Activated T-helper 1 cell treated with anti-CD3 and anti-CD28 coated beads, Interleukin-12 subunit alpha, Interleukin-12 subunit beta, Interleukin-2, Interleukin-4 antibody, amounts not matched to agents 30 ng/mL and 10 ng/mL and 1 ng/mL, durations not matched to agents 14 hours and 24 hours and 36 hours (primary cell): ENCODE data around the gene PCDHGA8. TPM values are rescaled to one million over a fixed set of nuclear protein-coding genes. Genes with fewer than 3 reads are reported as not detected.
"Not testable (repeated sequence)": the region's sequence is repeated elsewhere in the genome, so short reads cannot be mapped to it uniquely, and the experiment has no call there.

Experiments
- DNase-seq: peaks from one replicate; pipeline ENCODE4 v3.0.0; 2021; ENCODE audit warnings: low spot score
- H3K27ac Mint-ChIP-seq: one replicate; pipeline ENCODE4 v1.8.0; 2021; ENCODE audit warnings: mild to moderate bottlenecking, mixed read lengths
- H3K27me3 Mint-ChIP-seq: one replicate; pipeline ENCODE4 v1.8.0; 2022; ENCODE audit warnings: mild to moderate bottlenecking, moderate library complexity, mixed read lengths; ENCODE audit not compliant: insufficient read depth
- H3K36me3 Mint-ChIP-seq: one replicate; pipeline ENCODE4 v1.8.0; 2021; ENCODE audit warnings: low read depth, mixed read lengths
- H3K4me1 Mint-ChIP-seq: one replicate; pipeline ENCODE4 v1.8.0; 2021; ENCODE audit warnings: low read depth, mixed read lengths
- H3K4me3 Mint-ChIP-seq: one replicate; pipeline ENCODE4 v1.8.0; 2021; ENCODE audit warnings: mild to moderate bottlenecking, moderate library complexity, mixed read lengths
- H3K9me3 Mint-ChIP-seq: one replicate; pipeline ENCODE4 v1.8.0; 2021; ENCODE audit warnings: mixed read lengths
- intact Hi-C: fragments of 100-400 bp; cut with micrococcal nuclease; formaldehyde crosslinking; loops from one replicate; pipeline ENCODE4 v1.15.1; 2024
- total RNA-seq: library from RNA; stranded (reverse); gene quantifications from 2 replicates; pipeline ENCODE4 v1.2.3, GENCODE V29; 2022

The PCDHGA8 gene
- 0.03 TPM in 1 of 2 replicates, not detected in the other for total RNA-seq

- H3K27ac Mint-ChIP-seq, result no peak within 1 kb of the TSS
- H3K4me3 Mint-ChIP-seq, result no peak within 1 kb of the TSS
- intact Hi-C loops, result no loop called here
- peaks cover 43% of the 10 kb centered on the region for H3K9me3 Mint-ChIP-seq
- peaks cover 8% of the 10 kb centered on the region for H3K27me3 Mint-ChIP-seq
- H3K4me1 Mint-ChIP-seq, result no peaks in the 10 kb centered on the region
- H3K36me3 Mint-ChIP-seq, result peaks cover 1% of the 10 kb centered on the region
- no peak for DNase-seq
Measured at GRCh38 chr5:141392429-141393198, at the start of gene PCDHGA8. PCDHGA8 (plus strand) TSS chr5:141392633; CDS start chr5:141392814, 181 bp downstream.

GRCh38 chr5:141342773-141343172 is 49.7 kb upstream of the PCDHGA8 start:
- DNase-seq, result no peak
- Mint-ChIP-seq H3K27ac (no peak overlapping the region), H3K9me3 (peaks cover 44% of the 10 kb centered on the region), H3K36me3 (peaks cover 2% of the 10 kb centered on the region), H3K4me1 (no peaks in the 10 kb centered on the region), H3K27me3 (peaks cover 21% of the 10 kb centered on the region), H3K4me3 (no peak overlapping the region)
- intact Hi-C loops, result no loop called here

- H3K4me3 Mint-ChIP-seq, result peak within 1 kb of the TSS; percentile 75
- no peak within 1 kb of the TSS for H3K27ac Mint-ChIP-seq
- DNase-seq, result no peak
- H3K36me3 Mint-ChIP-seq, result peaks cover 2% of the 10 kb centered on the region
- H3K27me3 Mint-ChIP-seq, result peaks cover 15% of the 10 kb centered on the region
- intact Hi-C loops, result no loop called here
- H3K9me3 Mint-ChIP-seq, result peaks cover 42% of the 10 kb centered on the region
- no peaks in the 10 kb centered on the region for H3K4me1 Mint-ChIP-seq
Measured at GRCh38 chr5:141343242-141343952, 49.0 kb upstream of the PCDHGA8 start, which contains the start of gene PCDHGA3. PCDHGA3 (plus strand) TSS chr5:141343829; CDS start chr5:141344034, 205 bp downstream.

- DNase-seq, result no peak
- intact Hi-C loops, result no loop called here
- Mint-ChIP-seq H3K27ac (no peak overlapping the region), H3K4me1 (no peaks in the 10 kb centered on the region), H3K27me3 (peaks cover 9% of the 10 kb centered on the region), H3K4me3 (peak overlapping the region; percentile 75), H3K9me3 (peaks cover 42% of the 10 kb centered on the region), H3K36me3 (peaks cover 2% of the 10 kb centered on the region)
Measured at GRCh38 chr5:141343953-141344463, 48.4 kb upstream of the PCDHGA8 start.

- H3K4me1 Mint-ChIP-seq, result peaks cover 6% of the 10 kb centered on the region
- peaks cover 12% of the 10 kb centered on the region for H3K27me3 Mint-ChIP-seq
- H3K4me3 Mint-ChIP-seq, result no peak overlapping the region
- peaks cover 43% of the 10 kb centered on the region for H3K9me3 Mint-ChIP-seq
- H3K27ac Mint-ChIP-seq, result no peak overlapping the region
- intact Hi-C loops, result no loop called here
- DNase-seq, result no peak
- H3K36me3 Mint-ChIP-seq, result peaks cover 2% of the 10 kb centered on the region
Measured at GRCh38 chr5:141345327-141345726, 47.1 kb upstream of the PCDHGA8 start.

GRCh38 chr5:141346017-141346416 is 46.4 kb upstream of the PCDHGA8 start:
- DNase-seq, H3K4me3 Mint-ChIP-seq, intact Hi-C loops, H3K36me3 Mint-ChIP-seq, H3K27ac Mint-ChIP-seq, H3K4me1 Mint-ChIP-seq: not testable (repeated sequence)
- H3K9me3 Mint-ChIP-seq, result peaks cover 46% of the 10 kb centered on the region
- H3K27me3 Mint-ChIP-seq, result peaks cover 12% of the 10 kb centered on the region

- Mint-ChIP-seq H3K4me1 (peaks cover 6% of the 10 kb centered on the region), H3K9me3 (peaks cover 41% of the 10 kb centered on the region), H3K27ac (no peak within 1 kb of the TSS), H3K27me3 (peaks cover 9% of the 10 kb centered on the region), H3K36me3 (no peaks in the 10 kb centered on the region), H3K4me3 (peak within 1 kb of the TSS; percentile 63)
- intact Hi-C loops, result loop anchor here (10.0 kb wide), 1 partner anchor 105 kb away; the partner anchor contains the start of gene PCDHB15
- peak; percentile 30 for DNase-seq
Measured at GRCh38 chr5:141349917-141350619, 42.4 kb upstream of the PCDHGA8 start, which contains the start of gene PCDHGB1. PCDHGB1 (plus strand) TSS chr5:141350099; CDS start chr5:141350261, 162 bp downstream.

GRCh38 chr5:141351591-141351990 is 40.8 kb upstream of the PCDHGA8 start:
- H3K36me3 Mint-ChIP-seq, result no peaks in the 10 kb centered on the region
- H3K4me3 Mint-ChIP-seq, result no peak overlapping the region
- peaks cover 34% of the 10 kb centered on the region for H3K9me3 Mint-ChIP-seq
- no peak overlapping the region for H3K27ac Mint-ChIP-seq
- H3K4me1 Mint-ChIP-seq, result peaks cover 6% of the 10 kb centered on the region
- H3K27me3 Mint-ChIP-seq, result peaks cover 11% of the 10 kb centered on the region
- no peak for DNase-seq
- intact Hi-C loops, result loop anchor here (10.0 kb wide), 1 partner anchor 107 kb away; the partner anchor contains the start of gene PCDHB15

- intact Hi-C loops, result loop anchor here (5.0 to 10.0 kb wide), 2 partner anchors 110 to 167 kb away; partner anchors contain the start of gene PCDHB15
- Mint-ChIP-seq H3K9me3 (peaks cover 27% of the 10 kb centered on the region), H3K4me1 (peaks cover 8% of the 10 kb centered on the region), H3K27me3 (peaks cover 7% of the 10 kb centered on the region), H3K4me3 (peak within 1 kb of the TSS; percentile 33), H3K27ac (no peak within 1 kb of the TSS), H3K36me3 (peaks cover 2% of the 10 kb centered on the region)
- DNase-seq, result no peak
Measured at GRCh38 chr5:141354900-141355469, 37.4 kb upstream of the PCDHGA8 start, which contains the start of gene PCDHGA4. PCDHGA4 (plus strand) TSS chr5:141355021; CDS start chr5:141355108, 87 bp downstream.

GRCh38 chr5:141355641-141356040 is 36.8 kb upstream of the PCDHGA8 start:
- no peak for DNase-seq
- Mint-ChIP-seq H3K9me3 (peaks cover 26% of the 10 kb centered on the region), H3K4me1 (peaks cover 6% of the 10 kb centered on the region), H3K36me3 (peaks cover 2% of the 10 kb centered on the region), H3K27ac (no peak overlapping the region), H3K4me3 (no peak overlapping the region), H3K27me3 (peaks cover 2% of the 10 kb centered on the region)
- intact Hi-C loops, result loop anchor here (5.0 to 10.0 kb wide), 2 partner anchors 111 to 167 kb away; partner anchors contain the start of gene PCDHB15

GRCh38 chr5:141356133-141356532 is 36.3 kb upstream of the PCDHGA8 start:
- Mint-ChIP-seq H3K4me1 (peaks cover 6% of the 10 kb centered on the region), H3K9me3 (peaks cover 26% of the 10 kb centered on the region), H3K4me3 (no peak overlapping the region), H3K36me3 (peaks cover 2% of the 10 kb centered on the region), H3K27ac (no peak overlapping the region), H3K27me3 (peaks cover 7% of the 10 kb centered on the region)
- intact Hi-C loops, result loop anchor here (5.0 to 10.0 kb wide), 2 partner anchors 111 to 166 kb away; partner anchors contain the start of gene PCDHB15
- no peak for DNase-seq

GRCh38 chr5:141356950-141357349 is 35.5 kb upstream of the PCDHGA8 start:
- peaks cover 10% of the 10 kb centered on the region for H3K27me3 Mint-ChIP-seq
- intact Hi-C loops, result loop anchor here (5.0 to 10.0 kb wide), 2 partner anchors 112 to 165 kb away; partner anchors contain the start of gene PCDHB15
- H3K4me3 Mint-ChIP-seq, result no peak overlapping the region
- peaks cover 29% of the 10 kb centered on the region for H3K9me3 Mint-ChIP-seq
- peaks cover 6% of the 10 kb centered on the region for H3K4me1 Mint-ChIP-seq
- DNase-seq, result no peak
- no peak overlapping the region for H3K27ac Mint-ChIP-seq
- H3K36me3 Mint-ChIP-seq, result peaks cover 2% of the 10 kb centered on the region
